Liver (tissue), 9 donors: ENCODE measurements around the gene URB1. TPM values are rescaled to one million over a fixed set of nuclear protein-coding genes. Genes with fewer than 3 reads are reported as not detected.

Experiments used
- DNase-seq: peaks from one replicate; pipeline ENCODE4 v3.0.0-alpha.2; 2017; ENCODE audit warnings: low spot score
- H3K27ac ChIP-seq, 2 donors: one replicate each; pipeline ENCODE4 v1.7.0; 2013; ENCODE audit warnings: inconsistent platforms in 2 of 2, low read length in 2 of 2, control low read depth in 1 of 2, low read depth in 1 of 2, mild to moderate bottlenecking in 1 of 2
- H3K27me3 ChIP-seq, 4 donors: one replicate each; pipeline versions ENCODE4 v1.6.1 to v1.7.0; 2013; ENCODE audit warnings: low read length in 3 of 4, inconsistent platforms in 1 of 4, mild to moderate bottlenecking in 1 of 4, moderate library complexity in 1 of 4; ENCODE audit not compliant: control insufficient read depth in 4 of 4, insufficient read depth in 4 of 4
- H3K36me3 ChIP-seq, 4 donors: one replicate each; pipeline versions ENCODE4 v1.6.1 to v1.7.0; 2013; ENCODE audit warnings: low read length in 3 of 4, mild to moderate bottlenecking in 3 of 4, low read depth in 1 of 4, moderate library complexity in 1 of 4; ENCODE audit not compliant: control insufficient read depth in 4 of 4, insufficient read depth in 3 of 4
- H3K4me1 ChIP-seq, 4 donors: one replicate each; pipeline versions ENCODE4 v1.6.1 to v1.7.0; 2013; ENCODE audit warnings: low read length in 3 of 4, mild to moderate bottlenecking in 3 of 4, moderate library complexity in 1 of 4; ENCODE audit not compliant: control insufficient read depth in 4 of 4, insufficient read depth in 4 of 4
- H3K4me3 ChIP-seq, 3 donors: one replicate each; pipeline versions ENCODE4 v1.6.1 to v1.7.0; 2013; ENCODE audit warnings: low read length in 3 of 3, control low read depth in 1 of 3, low read depth in 1 of 3, mild to moderate bottlenecking in 1 of 3
- H3K9ac ChIP-seq, 2 donors: one replicate each; pipeline ENCODE4 v1.7.0; 2013; ENCODE audit warnings: low read length in 2 of 2, mild to moderate bottlenecking in 2 of 2, moderate library complexity in 2 of 2, control low read depth in 1 of 2, low read depth in 1 of 2
- H3K9me3 ChIP-seq, 4 donors: one replicate each; pipeline versions ENCODE4 v1.6.1 to v1.7.0; 2013; ENCODE audit warnings: low read length in 3 of 4; ENCODE audit not compliant: control insufficient read depth in 4 of 4
- ATF3 ChIP-seq: IDR thresholded peaks from 2 replicates; pipeline ENCODE4 v1.6.1; 2016; ENCODE audit warnings: antibody characterized with exemption
- CTCF ChIP-seq: fragments of 150-350 bp; IDR thresholded peaks from 2 replicates; pipeline ENCODE4 v1.5.1; 2017; ENCODE audit warnings: improper control_type of control experiment, low read depth, low read length; ENCODE audit not compliant: missing input control
- EGR1 ChIP-seq, 2 donors: IDR thresholded peaks; 2 replicates each; pipeline ENCODE4 v1.6.1; 2016 to 2018; ENCODE audit warnings: antibody characterized with exemption in 2 of 2, low read depth in 2 of 2
- FOXA2 ChIP-seq: IDR thresholded peaks from 2 replicates; pipeline ENCODE4 v1.6.1; 2016; ENCODE audit warnings: antibody characterized with exemption
- GABPA ChIP-seq, 2 donors: IDR thresholded peaks in 1 of 2; conservative IDR thresholded peaks in 1 of 2; 2 replicates each; pipeline ENCODE4 v1.6.1; 2016; ENCODE audit warnings: antibody characterized with exemption in 2 of 2, mild to moderate bottlenecking in 1 of 2, moderate library complexity in 1 of 2
- HNF4A ChIP-seq, 2 donors: conservative IDR thresholded peaks; 2 replicates each; pipeline ENCODE4 v1.6.1; 2016; ENCODE audit warnings: antibody characterized with exemption in 2 of 2, mild to moderate bottlenecking in 2 of 2
- HNF4G ChIP-seq: IDR thresholded peaks from 2 replicates; pipeline ENCODE4 v1.6.1; 2016; ENCODE audit warnings: antibody characterized with exemption
- JUND ChIP-seq, 2 donors: IDR thresholded peaks; 2 replicates each; pipeline ENCODE4 v1.6.1; 2016; ENCODE audit warnings: antibody characterized with exemption in 2 of 2
- MAX ChIP-seq: IDR thresholded peaks from 2 replicates; pipeline ENCODE4 v1.6.1; 2016; ENCODE audit warnings: antibody characterized with exemption
- NR2F2 ChIP-seq: IDR thresholded peaks from 2 replicates; pipeline ENCODE4 v1.6.1; 2016; ENCODE audit warnings: antibody characterized with exemption
- RAD21 ChIP-seq, 2 donors: IDR thresholded peaks; 2 replicates each; pipeline ENCODE4 v1.6.1; 2016; ENCODE audit warnings: antibody characterized with exemption in 2 of 2, mild to moderate bottlenecking in 2 of 2
- REST ChIP-seq: IDR thresholded peaks from 2 replicates; pipeline ENCODE4 v1.6.1; 2016; ENCODE audit warnings: antibody characterized with exemption, mild to moderate bottlenecking
- RXRA ChIP-seq, 2 donors: IDR thresholded peaks; 2 replicates each; pipeline ENCODE4 v1.6.1; 2017 to 2018; ENCODE audit warnings: antibody characterized with exemption in 2 of 2, mild to moderate bottlenecking in 1 of 2
- SP1 ChIP-seq: IDR thresholded peaks from 2 replicates; pipeline ENCODE4 v1.6.1; 2018; ENCODE audit warnings: antibody characterized with exemption, mild to moderate bottlenecking
- TAF1 ChIP-seq: conservative IDR thresholded peaks from 2 replicates; pipeline ENCODE4 v1.6.1; 2016; ENCODE audit warnings: antibody characterized with exemption, mild to moderate bottlenecking
- YY1 ChIP-seq: IDR thresholded peaks from 2 replicates; pipeline ENCODE4 v1.6.1; 2016; ENCODE audit warnings: antibody characterized with exemption, mild to moderate bottlenecking
- ZBTB33 ChIP-seq: IDR thresholded peaks from 2 replicates; pipeline ENCODE4 v1.6.1; 2016; ENCODE audit warnings: antibody characterized with exemption
- WGBS: extraction: QIAGEN DNeasy Blood & Tissue Kit; methylation state at CpG from one replicate; pipeline ENCODE4 v1.1.7; 2013; 5-methylcytosine and 5-hydroxymethylcytosine counted together
- polyA plus RNA-seq, 2 donors: library from polyadenylated mRNA; stranded (reverse) in 1 of 2; unstranded in 1 of 2; fragments of 200-250 nt in 1 of 2; fragments of >200 nt in 1 of 2; fragmentation: Nextera tagmentation in 1 of 2; extraction: Ambion mirVana in 1 of 2; gene quantifications; one replicate each; pipeline versions ENCODE4 v1.2.1 to v1.2.3, GENCODE V29; 2013 to 2015
- total RNA-seq, 2 donors: library from RNA; depleted of rRNA; stranded (reverse); fragments of >200 nt; gene quantifications; one replicate each; pipeline ENCODE4 v1.2.3, GENCODE V29; 2014
- donor health status: healthy.
- donor health status: healthy.
- donor health status: healthy.
- donor health status: healthy.
- donor health status: healthy.

URB1 gene
- total and polyA plus RNA-seq, 4 donors, result 2.8 to 14.5 (median 7.1) TPM

- Histone ChIP-seq H3K36me3 (no peaks in the 10 kb centered on the region), H3K9ac (no peak within 1 kb of the TSS), H3K4me3 (no peak within 1 kb of the TSS), H3K9me3 (no peaks in the 10 kb centered on the region), H3K27me3 (no peaks in the 10 kb centered on the region), H3K27ac (peak within 1 kb of the TSS; percentile 37 to 38), H3K4me1 (peaks cover 4 to 14% (median 10%) of the 10 kb centered on the region in 4 donors)
- WGBS, result 39% methylated on average over 14 of the region's 14 CpGs
- DNase-seq, result no peak
- no peak for TF ChIP-seq ATF3
- no peak for TF ChIP-seq FOXA2
- no peak for TF ChIP-seq MAX
- no peak for TF ChIP-seq ZBTB33
- TF ChIP-seq YY1, result peak; percentile 27
- TF ChIP-seq RAD21 (IDR thresholded peaks at IDR 0.05), result no peak
- no peak for TF ChIP-seq HNF4G
- TF ChIP-seq TAF1, result no peak
- no peak for TF ChIP-seq GABPA (IDR thresholded peaks at IDR 0.05 in 1 of 2, conservative IDR thresholded peaks at IDR 0.05 in 1 of 2)
- TF ChIP-seq RXRA (IDR thresholded peaks at IDR 0.05), result peak in 1 of 2 donors; percentile 3
- TF ChIP-seq NR2F2, result no peak
- no peak for TF ChIP-seq EGR1 (IDR thresholded peaks at IDR 0.05; ENCODE audit: low read depth in 2 of 2)
These were observed 94.1 kb downstream of the URB1 start, which contains the start of gene MRAP for GRCh38 chr21:32298658-32299081. Gene MRAP, plus strand, starts transcription at chr21:32298855. Its CDS starts 117 bp downstream, at chr21:32298972.

GRCh38 chr21:32298148-32298559, 94.7 kb downstream of the URB1 start:
- Histone ChIP-seq H3K4me3 (no peak overlapping the region), H3K9me3 (no peaks in the 10 kb centered on the region), H3K4me1 (peaks cover 4 to 14% (median 10%) of the 10 kb centered on the region in 4 donors), H3K9ac (no peak overlapping the region), H3K27me3 (no peaks in the 10 kb centered on the region), H3K27ac (peak overlapping the region; percentile 37 to 38), H3K36me3 (no peaks in the 10 kb centered on the region)
- TF ChIP-seq NR2F2 (no peak), YY1 (peak; percentile 24), JUND (IDR thresholded peaks at IDR 0.05) (peak in 1 of 2 donors; percentile 57), ZBTB33 (peak; percentile 34), GABPA (IDR thresholded peaks at IDR 0.05 in 1 of 2, conservative IDR thresholded peaks at IDR 0.05 in 1 of 2) (no peak), REST (no peak), RXRA (IDR thresholded peaks at IDR 0.05) (peak; percentile 27 to 50), HNF4A (conservative IDR thresholded peaks at IDR 0.05) (peak in 1 of 2 donors; percentile 56), SP1 (no peak), CTCF (no peak), EGR1 (IDR thresholded peaks at IDR 0.05; ENCODE audit: low read depth in 2 of 2) (no peak)
- DNase-seq, result no peak
- WGBS, result 34% methylated on average over 6 of the region's 6 CpGs
